ENCODE results near the gene HOXA5.

Gene HOXA5

GRCh38 chr7:27101957-27102580 is 41.4 kb downstream of the HOXA5 start:
- no peak for TF ChIP-seq CTCF (IDR thresholded peaks at IDR 0.05; ENCODE audit: extremely low read depth, insufficient read depth, missing control alignments)
- in situ Hi-C loops (cut with MboI; ENCODE audit: low pct_unique_long_range_greater_than_20kb, low sequenced_read_pairs, unreplicated experiment) = no loop called here
- DNase-seq (ENCODE audit: low spot score) = no peak

- no peak for TF ChIP-seq CTCF (IDR thresholded peaks at IDR 0.05; ENCODE audit: extremely low read depth, insufficient read depth, missing control alignments)
- in situ Hi-C loops (cut with MboI; ENCODE audit: low pct_unique_long_range_greater_than_20kb, low sequenced_read_pairs, unreplicated experiment) = no loop called here
- DNase-seq (ENCODE audit: low spot score) = no peak
These were observed 42.1 kb downstream of the HOXA5 start for GRCh38 chr7:27101171-27101956.

GRCh38 chr7:27100694-27101170 is 42.7 kb downstream of the HOXA5 start:
- in situ Hi-C loops (cut with MboI; ENCODE audit: low pct_unique_long_range_greater_than_20kb, low sequenced_read_pairs, unreplicated experiment) = no loop called here
- no peak for DNase-seq (ENCODE audit: low spot score)
- no peak for TF ChIP-seq CTCF (IDR thresholded peaks at IDR 0.05; ENCODE audit: extremely low read depth, insufficient read depth, missing control alignments)

- TF ChIP-seq CTCF (IDR thresholded peaks at IDR 0.05; ENCODE audit: extremely low read depth, insufficient read depth, missing control alignments) = no peak
- in situ Hi-C loops (cut with MboI; ENCODE audit: low pct_unique_long_range_greater_than_20kb, low sequenced_read_pairs, unreplicated experiment) = no loop called here
- no peak for DNase-seq (ENCODE audit: low spot score)
These were observed 43.8 kb downstream of the HOXA5 start for GRCh38 chr7:27099453-27100370.

- DNase-seq (ENCODE audit: low spot score) = no peak
- in situ Hi-C loops (cut with MboI; ENCODE audit: low pct_unique_long_range_greater_than_20kb, low sequenced_read_pairs, unreplicated experiment) = no loop called here
These were observed 44.7 kb downstream of the HOXA5 start for GRCh38 chr7:27098578-27099451.

More at GRCh38 chr7:27098578-27099451, 44.7 kb downstream of the HOXA5 start:
- TF ChIP-seq CTCF (IDR thresholded peaks at IDR 0.05; ENCODE audit: extremely low read depth, insufficient read depth, missing control alignments) = no peak
